ENCODE results near the gene MAL. TPM values are rescaled to one million over a fixed set of nuclear protein-coding genes. Genes with fewer than 3 reads are reported as not detected.

MAL gene
- total RNA-seq, 1 experiment from 2014 or later = 0.22 TPM

GRCh38 chr2:94986392-94986963 lies 39.0 kb upstream of the MAL start:
- ChIA-PET CTCF (interaction anchor here (0.6 to 3.7 kb wide), 41 partner anchors 10 to 402 kb away, joined by 3 to 66 read pairs (median 5); partner anchors contain the start of genes MAL, MRPS5 and TEKT4), POLR2A (interaction anchor here (0.6 to 0.7 kb wide), 3 partner anchors 62 to 182 kb away, joined by 3 read pairs; no protein-coding TSS in a partner anchor)
- Mint-ChIP-seq H3K9me3 (no peaks in the 10 kb centered on the region), H3K4me1 (0 out of 2 replicates have a peak, but pooled peaks cover 4% of the 10 kb centered on the region), H3K36me3 (no peaks in the 10 kb centered on the region), H3K27me3 (ENCODE audit: low read depth) (no peaks in the 10 kb centered on the region), H3K4me3 (no peak overlapping the region), H3K27ac (no peak overlapping the region)
- TF ChIP-seq, protein P1, sequence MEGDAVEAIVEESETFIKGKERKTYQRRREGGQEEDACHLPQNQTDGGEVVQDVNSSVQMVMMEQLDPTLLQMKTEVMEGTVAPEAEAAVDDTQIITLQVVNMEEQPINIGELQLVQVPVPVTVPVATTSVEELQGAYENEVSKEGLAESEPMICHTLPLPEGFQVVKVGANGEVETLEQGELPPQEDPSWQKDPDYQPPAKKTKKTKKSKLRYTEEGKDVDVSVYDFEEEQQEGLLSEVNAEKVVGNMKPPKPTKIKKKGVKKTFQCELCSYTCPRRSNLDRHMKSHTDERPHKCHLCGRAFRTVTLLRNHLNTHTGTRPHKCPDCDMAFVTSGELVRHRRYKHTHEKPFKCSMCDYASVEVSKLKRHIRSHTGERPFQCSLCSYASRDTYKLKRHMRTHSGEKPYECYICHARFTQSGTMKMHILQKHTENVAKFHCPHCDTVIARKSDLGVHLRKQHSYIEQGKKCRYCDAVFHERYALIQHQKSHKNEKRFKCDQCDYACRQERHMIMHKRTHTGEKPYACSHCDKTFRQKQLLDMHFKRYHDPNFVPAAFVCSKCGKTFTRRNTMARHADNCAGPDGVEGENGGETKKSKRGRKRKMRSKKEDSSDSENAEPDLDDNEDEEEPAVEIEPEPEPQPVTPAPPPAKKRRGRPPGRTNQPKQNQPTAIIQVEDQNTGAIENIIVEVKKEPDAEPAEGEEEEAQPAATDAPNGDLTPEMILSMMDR (IDR thresholded peaks at IDR 0.05) = peak; percentile 78
- TF ChIP-seq, protein P2, sequence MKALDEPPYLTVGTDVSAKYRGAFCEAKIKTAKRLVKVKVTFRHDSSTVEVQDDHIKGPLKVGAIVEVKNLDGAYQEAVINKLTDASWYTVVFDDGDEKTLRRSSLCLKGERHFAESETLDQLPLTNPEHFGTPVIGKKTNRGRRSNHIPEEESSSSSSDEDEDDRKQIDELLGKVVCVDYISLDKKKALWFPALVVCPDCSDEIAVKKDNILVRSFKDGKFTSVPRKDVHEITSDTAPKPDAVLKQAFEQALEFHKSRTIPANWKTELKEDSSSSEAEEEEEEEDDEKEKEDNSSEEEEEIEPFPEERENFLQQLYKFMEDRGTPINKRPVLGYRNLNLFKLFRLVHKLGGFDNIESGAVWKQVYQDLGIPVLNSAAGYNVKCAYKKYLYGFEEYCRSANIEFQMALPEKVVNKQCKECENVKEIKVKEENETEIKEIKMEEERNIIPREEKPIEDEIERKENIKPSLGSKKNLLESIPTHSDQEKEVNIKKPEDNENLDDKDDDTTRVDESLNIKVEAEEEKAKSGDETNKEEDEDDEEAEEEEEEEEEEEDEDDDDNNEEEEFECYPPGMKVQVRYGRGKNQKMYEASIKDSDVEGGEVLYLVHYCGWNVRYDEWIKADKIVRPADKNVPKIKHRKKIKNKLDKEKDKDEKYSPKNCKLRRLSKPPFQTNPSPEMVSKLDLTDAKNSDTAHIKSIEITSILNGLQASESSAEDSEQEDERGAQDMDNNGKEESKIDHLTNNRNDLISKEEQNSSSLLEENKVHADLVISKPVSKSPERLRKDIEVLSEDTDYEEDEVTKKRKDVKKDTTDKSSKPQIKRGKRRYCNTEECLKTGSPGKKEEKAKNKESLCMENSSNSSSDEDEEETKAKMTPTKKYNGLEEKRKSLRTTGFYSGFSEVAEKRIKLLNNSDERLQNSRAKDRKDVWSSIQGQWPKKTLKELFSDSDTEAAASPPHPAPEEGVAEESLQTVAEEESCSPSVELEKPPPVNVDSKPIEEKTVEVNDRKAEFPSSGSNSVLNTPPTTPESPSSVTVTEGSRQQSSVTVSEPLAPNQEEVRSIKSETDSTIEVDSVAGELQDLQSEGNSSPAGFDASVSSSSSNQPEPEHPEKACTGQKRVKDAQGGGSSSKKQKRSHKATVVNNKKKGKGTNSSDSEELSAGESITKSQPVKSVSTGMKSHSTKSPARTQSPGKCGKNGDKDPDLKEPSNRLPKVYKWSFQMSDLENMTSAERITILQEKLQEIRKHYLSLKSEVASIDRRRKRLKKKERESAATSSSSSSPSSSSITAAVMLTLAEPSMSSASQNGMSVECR (CRISPR knock-in tag; IDR thresholded peaks at IDR 0.05; ENCODE audit: borderline replicate concordance) = no peak
- ATAC-seq (peak; percentile 87), DNase-seq (ENCODE audit: low spot score) (peak; percentile 75)

DNA sequence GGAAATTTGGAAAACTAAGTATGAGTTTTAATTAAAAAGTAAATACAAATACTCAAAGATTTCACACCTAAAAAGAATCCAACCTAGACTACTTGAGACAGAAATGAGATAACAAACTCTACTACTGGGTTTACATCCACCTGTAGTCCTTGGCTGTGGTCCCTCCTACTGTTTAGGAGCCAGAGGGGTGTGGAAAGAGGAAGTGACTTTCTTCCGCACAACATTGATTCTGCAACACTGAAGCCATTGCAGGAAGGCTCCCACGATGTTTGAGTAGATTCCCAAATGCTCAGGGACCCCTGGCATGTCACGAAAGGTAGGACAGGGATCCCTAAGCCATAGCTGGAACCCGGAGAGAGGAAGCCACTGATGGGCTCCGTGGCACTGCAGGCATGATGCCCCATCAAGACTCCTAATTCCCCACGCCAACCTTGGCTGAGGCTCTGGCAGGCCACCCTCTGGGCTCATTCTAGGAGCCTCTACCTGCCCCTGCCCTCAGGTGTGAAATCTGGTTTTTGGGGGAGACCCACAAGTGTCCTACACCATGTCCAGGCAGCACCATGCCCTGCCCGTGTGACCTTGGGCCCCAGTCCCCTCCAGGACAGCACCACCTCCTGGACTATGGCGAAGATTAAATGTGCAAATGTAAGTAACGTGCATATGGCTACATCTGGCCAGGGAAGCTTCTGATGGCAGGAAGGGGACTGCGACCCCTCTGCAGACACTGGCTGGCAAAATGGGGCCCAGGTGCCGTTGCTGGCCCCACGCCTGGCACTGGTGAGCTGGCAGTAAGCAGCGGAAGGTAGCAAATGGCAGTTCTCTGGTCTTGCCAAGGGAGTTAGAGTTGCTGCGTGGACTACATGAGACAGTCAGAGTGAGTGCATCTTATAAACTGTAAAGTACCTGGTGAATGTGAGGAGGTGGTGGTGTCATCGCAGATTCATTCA lies 38.2 kb upstream of the MAL start:
- Mint-ChIP-seq H3K4me1 (0 out of 2 replicates have a peak, but pooled peaks cover 4% of the 10 kb centered on the region), H3K4me3 (no peak overlapping the region), H3K27me3 (ENCODE audit: low read depth) (no peaks in the 10 kb centered on the region), H3K9me3 (no peaks in the 10 kb centered on the region), H3K36me3 (no peaks in the 10 kb centered on the region), H3K27ac (no peak overlapping the region)
- TF ChIP-seq ZNF423 (CRISPR knock-in tag; IDR thresholded peaks at IDR 0.05) = no peak
- no peak for TF ChIP-seq GTF2I (CRISPR knock-in tag; conservative IDR thresholded peaks at IDR 0.05)
- no peak for TF ChIP-seq EMX1 (CRISPR knock-in tag; IDR thresholded peaks at IDR 0.05)
- TF ChIP-seq JAZF1 (CRISPR knock-in tag; IDR thresholded peaks at IDR 0.05) = no peak
- no peak for TF ChIP-seq PRRX2 (CRISPR knock-in tag; IDR thresholded peaks at IDR 0.05)
- TF ChIP-seq MXD4 (CRISPR knock-in tag; IDR thresholded peaks at IDR 0.05; ENCODE audit: borderline replicate concordance) = no peak
- TF ChIP-seq TP53 (CRISPR knock-in tag; IDR thresholded peaks at IDR 0.05) = no peak
- TF ChIP-seq, protein P3, sequence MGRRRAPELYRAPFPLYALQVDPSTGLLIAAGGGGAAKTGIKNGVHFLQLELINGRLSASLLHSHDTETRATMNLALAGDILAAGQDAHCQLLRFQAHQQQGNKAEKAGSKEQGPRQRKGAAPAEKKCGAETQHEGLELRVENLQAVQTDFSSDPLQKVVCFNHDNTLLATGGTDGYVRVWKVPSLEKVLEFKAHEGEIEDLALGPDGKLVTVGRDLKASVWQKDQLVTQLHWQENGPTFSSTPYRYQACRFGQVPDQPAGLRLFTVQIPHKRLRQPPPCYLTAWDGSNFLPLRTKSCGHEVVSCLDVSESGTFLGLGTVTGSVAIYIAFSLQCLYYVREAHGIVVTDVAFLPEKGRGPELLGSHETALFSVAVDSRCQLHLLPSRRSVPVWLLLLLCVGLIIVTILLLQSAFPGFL (CRISPR knock-in tag; IDR thresholded peaks at IDR 0.05; ENCODE audit: borderline replicate concordance) = no peak
- no peak for TF ChIP-seq MAX (CRISPR knock-in tag; IDR thresholded peaks at IDR 0.05)
- ChIA-PET CTCF (interaction anchor here (0.6 to 3.7 kb wide), 17 partner anchors 9 to 236 kb away, joined by 3 to 66 read pairs (median 8); partner anchors contain the start of gene MAL), POLR2A (no interaction called here)
- ATAC-seq (no peak), DNase-seq (ENCODE audit: low spot score) (no peak)

- ChIA-PET CTCF (interaction anchor here (0.8 to 2.7 kb wide), 7 partner anchors 20 to 134 kb away, joined by 3 to 20 read pairs (median 4); no protein-coding TSS in a partner anchor), POLR2A (no interaction called here)
- H3K4me3 Mint-ChIP-seq = no peak overlapping the region
- H3K27ac Mint-ChIP-seq = no peak overlapping the region
- no peak for TF ChIP-seq ETV6 (CRISPR knock-in tag; IDR thresholded peaks at IDR 0.05)
- no peak for TF ChIP-seq USF2 (CRISPR knock-in tag; IDR thresholded peaks at IDR 0.05)
- no peak for TF ChIP-seq NFE2L1 (CRISPR knock-in tag; IDR thresholded peaks at IDR 0.05)
- no peaks in the 10 kb centered on the region for H3K36me3 Mint-ChIP-seq
- ATAC-seq (no peak), DNase-seq (ENCODE audit: low spot score) (no peak)
- no peaks in the 10 kb centered on the region for H3K4me1 Mint-ChIP-seq
- no peaks in the 10 kb centered on the region for H3K9me3 Mint-ChIP-seq
- H3K27me3 Mint-ChIP-seq (ENCODE audit: low read depth) = no peaks in the 10 kb centered on the region
Measured at GRCh38 chr2:94990956-94991355, 34.6 kb upstream of the MAL start.
